K562 (cell line): ENCODE data around the gene SMC4. TPM values are rescaled to one million over a fixed set of nuclear protein-coding genes. Genes with fewer than 3 reads are reported as not detected.
A peak's percentile ranks its signal among the peaks of the same experiment; 100 is the strongest.

ENCODE experiments used
- ATAC-seq: fragments of 200-7000 bp; cut with Tn5 transposase; 3 replicates; pipeline ENCODE4 v1.9.1; 2020; ENCODE audit warnings: moderate library complexity
- BruUV-seq: library from RNA; stranded (reverse); fragments of 400-500 nt; replicated peaks from 2 replicates; lab custom pipeline; 2021; lab: Mats Ljungman, UMichigan
- CTCF ChIA-PET: fragments of 300-600 bp; formaldehyde crosslinking; extraction: SDS; loops from one replicate; lab custom pipeline; 2021; ENCODE audit warnings: low intra/inter-chr PET ratio; lab: Yijun Ruan, JAX
- POLR2A ChIA-PET: fragments of 300-600, 350-650 bp; sonication (Branson Sonifier 250); formaldehyde crosslinking; extraction: SDS; loops from one replicate; lab custom pipeline; 2021; ENCODE audit warnings: antibody characterized with exemption, inconsistent platforms; lab: Yijun Ruan, JAX
- DNase-seq, 4 experiments: peaks; one replicate each; pipeline versions ENCODE4 v3.0.0 to v3.0.0-alpha.2; 2011 to 2018; ENCODE audit warnings: low spot score in 3 of 4, mixed read lengths in 3 of 4; ENCODE audit errors: extremely low read depth in 1 of 4
- FAIRE-seq: peaks from 2 replicates; lab custom pipeline; 2011; peaks lifted over from hg19 to GRCh38; lab: Jason Lieb, UNC
- H2AFZ ChIP-seq: 2 replicates; pipeline ENCODE4 v1.6.0; 2011; ENCODE audit warnings: low read depth, low read length, control low read depth, inconsistent platforms
- H3K27ac ChIP-seq: fragments of 200-600 bp; 3 replicates; pipeline ENCODE4 v1.8.0; 2011; ENCODE audit warnings: low read depth, mild to moderate bottlenecking, control low read depth, inconsistent platforms, low read length, moderate library complexity, mixed read lengths; ENCODE audit errors: extremely low read depth
- H3K27me3 ChIP-seq, 2 experiments: fragments of 300-600 bp in 1 of 2; 2 replicates in 1 of 2; 3 replicates in 1 of 2; pipeline versions ENCODE4 v1.6.0 to v1.8.0; 2011; ENCODE audit warnings: inconsistent platforms in 2 of 2, low read length in 2 of 2, mild to moderate bottlenecking in 1 of 2, mixed read lengths in 1 of 2, moderate library complexity in 1 of 2; ENCODE audit not compliant: control insufficient read depth in 2 of 2, insufficient read depth in 2 of 2
- H3K36me3 ChIP-seq: fragments of 300-600 bp; 3 replicates; pipeline ENCODE4 v1.8.0; 2011; ENCODE audit warnings: mild to moderate bottlenecking, low read length, inconsistent platforms; ENCODE audit not compliant: control insufficient read depth, insufficient read depth
- H3K4me1 ChIP-seq, 2 experiments: fragments of 200-600 bp in 1 of 2; replicated peaks in 1 of 2; 2 replicates in 1 of 2; 3 replicates in 1 of 2; pipeline versions ENCODE4 v1.5.1 to v1.8.0; 2011; ENCODE audit warnings: inconsistent platforms in 2 of 2, low read length in 2 of 2, mild to moderate bottlenecking in 1 of 2, mixed read lengths in 1 of 2, moderate library complexity in 1 of 2; ENCODE audit not compliant: control insufficient read depth in 2 of 2, insufficient read depth in 2 of 2
- H3K4me2 ChIP-seq: 2 replicates; pipeline ENCODE4 v1.6.1; 2011; ENCODE audit warnings: low read length, control low read depth, inconsistent platforms, mixed read lengths; ENCODE audit not compliant: insufficient read depth
- H3K4me3 ChIP-seq: fragments of 200-600 bp; sonication (generic), shearing (Covaris generic); 2 replicates; pipeline ENCODE4 v1.5.1; 2016; ENCODE audit warnings: control low read depth, inconsistent platforms
- H3K79me2 ChIP-seq: fragments of 200-600 bp; 3 replicates; pipeline ENCODE4 v1.8.0; 2011; ENCODE audit warnings: low read length, inconsistent platforms; ENCODE audit not compliant: control insufficient read depth, insufficient read depth
- H3K9ac ChIP-seq, 2 experiments: 2 replicates each; pipeline versions ENCODE4 v1.6.0 to v1.6.1; 2011; ENCODE audit warnings: low read depth in 2 of 2, low read length in 2 of 2, control low read depth in 1 of 2, inconsistent platforms in 1 of 2, mild to moderate bottlenecking in 1 of 2, mixed read lengths in 1 of 2; ENCODE audit not compliant: insufficient read depth in 1 of 2
- H3K9me1 ChIP-seq: one replicate; pipeline ENCODE4 v1.6.0; 2011; ENCODE audit warnings: inconsistent platforms, mild to moderate bottlenecking, low read length, moderate library complexity; ENCODE audit not compliant: control insufficient read depth, insufficient read depth
- H3K9me3 ChIP-seq: replicated peaks from 2 replicates; pipeline ENCODE4 v1.5.1; 2011; ENCODE audit warnings: low read depth, low read length, inconsistent platforms; ENCODE audit not compliant: control insufficient read depth, insufficient read depth
- H4K20me1 ChIP-seq: replicated peaks from 2 replicates; pipeline ENCODE4 v1.6.1; 2011; ENCODE audit warnings: low read length, inconsistent platforms, mixed read lengths; ENCODE audit not compliant: control insufficient read depth, insufficient read depth
- HDGF ChIP-seq: fragments of 450-650 bp; IDR thresholded peaks from 2 replicates; pipeline ENCODE4 v1.6.1; 2016
- SRSF1 ChIP-seq: fragments of 200-400 bp; formaldehyde crosslinking; IDR thresholded peaks from 2 replicates; pipeline ENCODE4 v1.6.1; 2017; ENCODE audit warnings: mild to moderate bottlenecking, low read depth, low read length, moderate library complexity
- STAT6 ChIP-seq: sonication (generic); formaldehyde crosslinking; IDR thresholded peaks from 2 replicates; pipeline ENCODE4 v1.8.1; 2023; ENCODE audit warnings: mild to moderate bottlenecking, missing genetic modification reagents
- TEAD2 ChIP-seq: fragments of 450-650 bp; IDR thresholded peaks from 2 replicates; pipeline ENCODE4 v1.6.1; 2016; ENCODE audit warnings: missing genetic modification characterization, control low read depth, missing compliant biosample characterization
- THRA ChIP-seq: fragments of 450-650 bp; IDR thresholded peaks from 2 replicates; pipeline ENCODE4 v1.6.1; 2017; ENCODE audit warnings: mild to moderate bottlenecking, moderate library complexity
- ZNF239 ChIP-seq: fragments of 250-450 bp; sonication (Bioruptor Pico); IDR thresholded peaks from 2 replicates; pipeline ENCODE4 v1.4.0; 2020; ENCODE audit warnings: mild to moderate bottlenecking
- ZNF584 ChIP-seq: fragments of 200-800 bp; sonication (Bioruptor generic); IDR thresholded peaks from 2 replicates; pipeline ENCODE4 v1.6.1; 2016; ENCODE audit warnings: low read depth, mild to moderate bottlenecking, missing genetic modification characterization, missing compliant biosample characterization
- ZNF740 ChIP-seq, 3 experiments: fragments of 200-800 bp in 1 of 3; sonication (Bioruptor generic) in 1 of 3; sonication (generic) in 1 of 3; formaldehyde crosslinking in 1 of 3; IDR thresholded peaks; 2 replicates each; pipeline versions ENCODE4 v1.6.1 to v1.8.0; 2016 to 2022; ENCODE audit warnings: mild to moderate bottlenecking in 2 of 3, missing compliant biosample characterization in 2 of 3, missing genetic modification characterization in 2 of 3, missing genetic modification reagents in 1 of 3
- ZNF79 ChIP-seq: fragments of 250-450 bp; sonication (Bioruptor Pico); IDR thresholded peaks from 2 replicates; pipeline ENCODE4 v1.4.0; 2020; ENCODE audit warnings: low read depth, mild to moderate bottlenecking, moderate library complexity
- WGBS: fragments of 100-300 bp; shearing (Covaris generic); methylation state at CpG from one replicate; pipeline ENCODE4 v1.1.6; 2016; ENCODE audit warnings: low coverage, mixed read lengths; ENCODE audit not compliant: insufficient coverage; ENCODE audit errors: missing lambda C conversion rate; 5-methylcytosine and 5-hydroxymethylcytosine counted together
- in situ Hi-C: fragments of 300-500 bp; cut with MboI; formaldehyde crosslinking; loops from 4 replicates; pipeline ENCODE4 v1.15.0; 2018; ENCODE audit warnings: inconsistent platforms, mixed read lengths
- intact Hi-C: fragments of 100-400 bp; cut with micrococcal nuclease; formaldehyde crosslinking; loops from 2 replicates; pipeline ENCODE4 v1.14.2; 2022
- polyA plus RNA-seq, 8 experiments: library from polyadenylated mRNA; depleted of rRNA in 4 of 8; stranded (reverse) in 5 of 8; unstranded in 3 of 8; fragments of >200 nt; fragmentation: Nextera tagmentation in 2 of 8; fragmentation: Illumina TruSeq in 1 of 8; extraction: Ambion mirVana in 2 of 8; extraction: Trizol in 1 of 8; gene quantifications; 2 replicates each; pipeline versions ENCODE4 v1.2.1 to v1.2.3, GENCODE V29; 2011 to 2014; ENCODE audit warnings: inconsistent platforms in 1 of 8, missing spikeins in 1 of 8
- total RNA-seq, 7 experiments: library from RNA; depleted of rRNA in 6 of 7; stranded (reverse); fragments of >200 nt in 6 of 7; fragmentation: Illumina TruSeq in 2 of 7; extraction: Trizol in 2 of 7; gene quantifications; 2 replicates each; pipeline versions ENCODE4 v1.2.1 to v1.2.3, GENCODE V29; 2011 to 2021; ENCODE audit warnings: low replicate concordance in 1 of 7

Gene SMC4
- total and polyA plus RNA-seq, 9 of the 15 experiments (the other 6 are each of a cell fraction or from before 2014, with no cell fraction given) = 87.9 to 347 (median 176) TPM

- TF ChIP-seq SRSF1 (no peak), HDGF (no peak), THRA (no peak), ZNF239 (CRISPR knock-in tag) (no peak; the same call in 1 of the 2 replicates), ZNF79 (no peak)
These were observed 50.5 kb downstream of the SMC4 start, which contains the start of gene TRIM59 (continued) for GRCh38 chr3:160449636-160450598.

GRCh38 chr3:160450846-160451245, 51.4 kb downstream of the SMC4 start:
- H3K4me3 ChIP-seq = peak overlapping the region; percentile 67
- peak overlapping the region; percentile 95 to 99 for H3K9ac ChIP-seq
- WGBS = 12% methylated on average over 3 of the region's 3 CpGs
- peak overlapping the region; percentile 92 for H2AFZ ChIP-seq
- no peaks in the 10 kb centered on the region for H3K27me3 ChIP-seq
- TF ChIP-seq ZNF740 (CRISPR knock-in tag; IDR thresholded peaks at IDR 0.05) (peak; percentile 61; the same call in 1 of the 2 replicates), ZNF740 (tag; IDR thresholded peaks at IDR 0.05) (no peak), STAT6 (CRISPR knock-in tag) (no peak), TEAD2 (tag) (0 out of 2 replicates have a peak, but pooled peaks have one; percentile 17), ZNF584 (0 out of 2 replicates have a peak, but pooled peaks have one; percentile 13)
- peak overlapping the region; percentile 98 for H3K27ac ChIP-seq
- no peak for FAIRE-seq
- in situ Hi-C loops (loop anchor here (25.0 kb wide), 1 partner anchor 564 kb away; no protein-coding TSS in a partner anchor), intact Hi-C loops (no loop called here)
- BruUV-seq = no TSS peak
- H3K36me3 ChIP-seq = peaks cover 13% of the 10 kb centered on the region; the same call in 2 of the 3 replicates
- peaks cover 15 to 34% of the 10 kb centered on the region in 2 experiments for H3K4me1 ChIP-seq
- POLR2A ChIA-PET = interaction anchor here (0.6 to 5.2 kb wide), 12 partner anchors 8 to 335 kb away, joined by 3 to 51 read pairs (median 6); no protein-coding TSS in a partner anchor
- H3K4me2 ChIP-seq = peak overlapping the region; percentile 94
- DNase-seq = peak in 2 of 4 experiments; percentile 28 to 34
- no peaks in the 10 kb centered on the region for H3K9me1 ChIP-seq
- CTCF ChIA-PET = no interaction called here
- no peaks in the 10 kb centered on the region for H3K9me3 ChIP-seq
- H3K79me2 ChIP-seq = peaks cover 47% of the 10 kb centered on the region
- no peak for ATAC-seq
- no peaks in the 10 kb centered on the region for H4K20me1 ChIP-seq
